ENCODE data around the gene HS3ST5. TPM values are rescaled to one million over a fixed set of nuclear protein-coding genes. Genes with fewer than 3 reads are reported as not detected.
"Not testable (repeated sequence)": the region's sequence is repeated elsewhere in the genome, so short reads cannot be mapped to it uniquely, and the experiment has no call there.

The HS3ST5 gene
- total RNA-seq, 3 donors from 2014 or later (not counting 1 experiment from before 2014, with no cell fraction given): not detected

DNA sequence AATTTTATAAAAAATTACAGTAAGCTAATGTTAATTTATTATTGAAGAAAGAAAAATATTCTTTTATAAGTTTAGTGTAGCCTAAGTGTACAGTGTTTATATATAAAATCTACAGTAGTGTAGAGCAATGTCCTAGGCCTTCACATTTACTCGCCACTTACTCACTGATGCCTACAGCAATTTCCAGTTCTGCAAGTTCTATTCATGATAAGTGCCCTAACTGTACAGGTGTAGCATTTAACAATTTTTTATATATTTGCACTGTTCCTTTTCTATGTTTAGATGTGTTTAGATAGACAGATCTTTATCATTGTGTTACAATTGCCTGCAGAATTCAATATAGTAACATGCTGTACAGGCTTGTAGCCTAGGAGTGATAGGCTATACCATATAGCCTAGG lies 291.8 kb downstream of the HS3ST5 start:
- DNase-seq (no peak), ATAC-seq (no peak)
- intact Hi-C loops (cut with micrococcal nuclease): no loop called here
- H3K4me1 ChIP-seq (ENCODE audit: control insufficient read depth, insufficient read depth, low read length): no peaks in the 10 kb centered on the region
- H3K4me1 Mint-ChIP-seq: no peaks in the 10 kb centered on the region
- no peak overlapping the region for H3K4me3 Mint-ChIP-seq
- no peaks in the 10 kb centered on the region for H3K36me3 ChIP-seq (ENCODE audit: control insufficient read depth, insufficient read depth, low read length)
- H3K4me3 ChIP-seq (ENCODE audit: low read length): no peak overlapping the region
- no peaks in the 10 kb centered on the region for H3K9me3 Mint-ChIP-seq
- TF ChIP-seq, protein P1, sequence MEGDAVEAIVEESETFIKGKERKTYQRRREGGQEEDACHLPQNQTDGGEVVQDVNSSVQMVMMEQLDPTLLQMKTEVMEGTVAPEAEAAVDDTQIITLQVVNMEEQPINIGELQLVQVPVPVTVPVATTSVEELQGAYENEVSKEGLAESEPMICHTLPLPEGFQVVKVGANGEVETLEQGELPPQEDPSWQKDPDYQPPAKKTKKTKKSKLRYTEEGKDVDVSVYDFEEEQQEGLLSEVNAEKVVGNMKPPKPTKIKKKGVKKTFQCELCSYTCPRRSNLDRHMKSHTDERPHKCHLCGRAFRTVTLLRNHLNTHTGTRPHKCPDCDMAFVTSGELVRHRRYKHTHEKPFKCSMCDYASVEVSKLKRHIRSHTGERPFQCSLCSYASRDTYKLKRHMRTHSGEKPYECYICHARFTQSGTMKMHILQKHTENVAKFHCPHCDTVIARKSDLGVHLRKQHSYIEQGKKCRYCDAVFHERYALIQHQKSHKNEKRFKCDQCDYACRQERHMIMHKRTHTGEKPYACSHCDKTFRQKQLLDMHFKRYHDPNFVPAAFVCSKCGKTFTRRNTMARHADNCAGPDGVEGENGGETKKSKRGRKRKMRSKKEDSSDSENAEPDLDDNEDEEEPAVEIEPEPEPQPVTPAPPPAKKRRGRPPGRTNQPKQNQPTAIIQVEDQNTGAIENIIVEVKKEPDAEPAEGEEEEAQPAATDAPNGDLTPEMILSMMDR (IDR thresholded peaks at IDR 0.05): no peak
- no peak overlapping the region for H3K27ac ChIP-seq (ENCODE audit: low read length)
- WGBS (ENCODE audit: insufficient coverage): 100% methylated on average over 1 of the region's 1 CpG
- H3K27me3 Mint-ChIP-seq (ENCODE audit: low read depth in 2 of 2): no peaks in the 10 kb centered on the region
- no peaks in the 10 kb centered on the region for H3K9me3 ChIP-seq (ENCODE audit: control insufficient read depth, insufficient read depth, low read length)
- H3K27ac Mint-ChIP-seq: no peak overlapping the region
- H3K36me3 Mint-ChIP-seq: no peaks in the 10 kb centered on the region
- no peaks in the 10 kb centered on the region for H3K27me3 ChIP-seq (ENCODE audit: control insufficient read depth, insufficient read depth, low read length)

DNA sequence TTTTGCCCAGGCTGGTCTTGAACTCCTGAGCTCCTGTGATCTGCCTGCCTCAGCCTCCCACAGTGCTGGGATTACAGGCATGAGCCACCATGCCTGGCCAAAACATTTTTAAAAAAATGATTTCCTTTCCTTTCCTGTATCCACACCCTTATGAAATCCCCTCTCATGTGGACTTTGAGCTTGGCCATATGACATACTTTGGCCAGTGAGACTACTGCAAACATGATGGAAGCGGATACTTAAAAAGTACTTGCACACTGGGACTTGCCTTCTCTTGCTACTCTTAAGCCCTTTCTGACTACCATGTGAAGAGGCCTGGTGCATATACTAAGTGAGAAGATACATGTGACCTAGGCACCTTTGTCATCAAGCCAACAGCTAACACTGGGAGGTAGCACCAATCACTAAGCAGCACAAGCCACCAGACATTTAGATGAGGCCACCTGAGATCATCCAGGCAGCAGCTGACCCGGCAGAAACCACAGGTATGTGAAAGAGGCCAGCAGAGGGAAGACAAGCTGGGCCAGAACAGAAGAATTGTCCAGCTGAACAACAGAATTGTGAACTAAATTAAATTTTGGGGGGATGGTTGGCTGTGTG lies 293.4 kb downstream of the HS3ST5 start:
- H3K36me3 Mint-ChIP-seq: no peaks in the 10 kb centered on the region
- WGBS (ENCODE audit: insufficient coverage): 84% methylated on average over 2 of the region's 2 CpGs
- no peaks in the 10 kb centered on the region for H3K36me3 ChIP-seq (ENCODE audit: control insufficient read depth, insufficient read depth, low read length)
- no peaks in the 10 kb centered on the region for H3K4me1 Mint-ChIP-seq
- no peak overlapping the region for H3K27ac Mint-ChIP-seq
- no peaks in the 10 kb centered on the region for H3K27me3 ChIP-seq (ENCODE audit: control insufficient read depth, insufficient read depth, low read length)
- no peaks in the 10 kb centered on the region for H3K9me3 Mint-ChIP-seq
- no peak for DNase-seq
- intact Hi-C loops (cut with micrococcal nuclease): no loop called here
- no peak overlapping the region for H3K4me3 ChIP-seq (ENCODE audit: low read length)
- no peaks in the 10 kb centered on the region for H3K4me1 ChIP-seq (ENCODE audit: control insufficient read depth, insufficient read depth, low read length)
- no peaks in the 10 kb centered on the region for H3K27me3 Mint-ChIP-seq (ENCODE audit: low read depth in 2 of 2)
- TF ChIP-seq, protein P1 (IDR thresholded peaks at IDR 0.05): no peak
- no peak overlapping the region for H3K4me3 Mint-ChIP-seq
- H3K27ac ChIP-seq (ENCODE audit: low read length): no peak overlapping the region
- no peak for ATAC-seq
- H3K9me3 ChIP-seq (ENCODE audit: control insufficient read depth, insufficient read depth, low read length): no peaks in the 10 kb centered on the region

DNA sequence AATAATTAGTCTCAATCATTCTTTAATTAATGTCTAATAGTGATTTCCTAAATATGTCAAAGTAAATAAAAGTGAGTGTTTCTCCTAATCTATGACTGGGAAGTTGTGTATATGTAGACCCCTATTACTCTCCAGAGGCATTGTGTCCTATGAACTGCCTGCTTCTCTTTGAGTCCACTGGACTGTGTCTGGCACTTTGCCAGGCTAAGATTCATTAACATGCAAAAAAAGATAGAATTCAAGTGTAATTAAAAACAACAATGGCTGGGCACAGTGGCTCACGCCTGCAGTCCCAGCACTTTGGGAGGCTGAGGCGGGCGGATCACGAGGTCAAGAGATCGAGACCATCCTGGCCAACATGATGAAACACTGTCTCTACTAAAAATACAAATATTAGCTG lies 298.3 kb downstream of the HS3ST5 start:
- H3K36me3 Mint-ChIP-seq: not testable (repeated sequence)

DNA sequence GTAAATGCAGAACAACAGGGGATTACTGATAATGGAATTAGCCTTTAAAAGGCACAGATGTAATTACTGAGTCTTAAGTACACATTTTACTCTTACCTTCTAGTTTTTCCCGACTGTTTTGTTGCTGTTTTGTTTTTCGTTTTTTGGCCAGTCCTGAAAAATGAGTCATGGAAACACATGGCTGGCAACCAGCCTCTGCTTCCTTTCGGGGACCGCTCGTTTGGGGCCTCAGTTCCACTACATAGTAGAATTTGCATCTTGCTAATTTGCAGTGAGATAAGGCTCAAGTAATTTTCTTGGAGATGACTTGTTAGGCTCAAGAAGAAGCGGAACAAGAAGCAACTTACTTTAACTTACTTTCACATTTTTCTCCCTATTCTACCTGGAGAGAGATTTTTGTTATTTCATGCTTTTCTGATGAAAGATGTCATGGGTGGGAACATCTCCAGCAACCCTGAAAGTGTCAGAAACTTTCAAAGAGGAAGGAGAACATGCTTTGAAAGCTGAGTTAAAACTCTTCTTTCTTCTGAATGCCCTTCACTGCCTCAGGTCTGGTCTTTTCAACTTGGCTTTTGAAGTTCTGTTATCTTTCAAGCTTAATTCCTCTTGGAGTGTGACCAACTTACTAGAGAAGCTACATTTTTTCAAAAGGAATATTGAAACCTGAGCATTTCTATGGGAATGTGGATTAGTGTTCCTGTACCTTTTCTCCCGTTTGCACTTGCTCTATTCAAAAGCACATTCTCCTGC lies 300.4 kb downstream of the HS3ST5 start:
- Histone ChIP-seq H3K4me3 (ENCODE audit: low read length) (no peak overlapping the region), H3K27ac (ENCODE audit: low read length) (no peak overlapping the region), H3K27me3 (ENCODE audit: control insufficient read depth, insufficient read depth, low read length) (no peaks in the 10 kb centered on the region), H3K4me1 (ENCODE audit: control insufficient read depth, insufficient read depth, low read length) (no peaks in the 10 kb centered on the region), H3K9me3 (ENCODE audit: control insufficient read depth, insufficient read depth, low read length) (no peaks in the 10 kb centered on the region), H3K36me3 (ENCODE audit: control insufficient read depth, insufficient read depth, low read length) (no peaks in the 10 kb centered on the region)
- TF ChIP-seq, protein P1 (IDR thresholded peaks at IDR 0.05): no peak
- no peak overlapping the region for H3K27ac Mint-ChIP-seq
- H3K4me3 Mint-ChIP-seq: no peak overlapping the region
- no peak for DNase-seq
- intact Hi-C loops (cut with micrococcal nuclease): no loop called here
- no peaks in the 10 kb centered on the region for H3K27me3 Mint-ChIP-seq (ENCODE audit: low read depth in 2 of 2)
- H3K4me1 Mint-ChIP-seq: no peaks in the 10 kb centered on the region
- ATAC-seq: no peak
- H3K36me3 Mint-ChIP-seq: no peaks in the 10 kb centered on the region
- WGBS (ENCODE audit: insufficient coverage): 77% methylated on average over 6 of the region's 7 CpGs
- H3K9me3 Mint-ChIP-seq: no peaks in the 10 kb centered on the region

More for the DNA sequence above, 298.3 kb downstream of the HS3ST5 start:
- H3K27me3 Mint-ChIP-seq (ENCODE audit: low read depth in 2 of 2); H3K27ac Mint-ChIP-seq; H3K4me3 Mint-ChIP-seq; H3K27me3 ChIP-seq (ENCODE audit: control insufficient read depth, insufficient read depth, low read length); H3K9me3 ChIP-seq (ENCODE audit: control insufficient read depth, insufficient read depth, low read length); DNase-seq; H3K9me3 Mint-ChIP-seq; H3K4me1 ChIP-seq (ENCODE audit: control insufficient read depth, insufficient read depth, low read length); H3K27ac ChIP-seq (ENCODE audit: low read length); ATAC-seq; H3K4me1 Mint-ChIP-seq; H3K4me3 ChIP-seq (ENCODE audit: low read length); H3K36me3 ChIP-seq (ENCODE audit: control insufficient read depth, insufficient read depth, low read length); intact Hi-C loops (cut with micrococcal nuclease): not testable (repeated sequence)
- WGBS (ENCODE audit: insufficient coverage): 88% methylated on average over 5 of the region's 5 CpGs
